Liver (tissue), 9 donors: Measurements from ENCODE around the gene CCT4. TPM values are rescaled to one million over a fixed set of nuclear protein-coding genes. Genes with fewer than 3 reads are reported as not detected.

Experiments used
- DNase-seq: peaks from one replicate; pipeline ENCODE4 v3.0.0-alpha.2; 2017; ENCODE audit warnings: low spot score
- H3K27ac ChIP-seq, 2 donors: one replicate each; pipeline ENCODE4 v1.7.0; 2013; ENCODE audit warnings: inconsistent platforms in 2 of 2, low read length in 2 of 2, control low read depth in 1 of 2, low read depth in 1 of 2, mild to moderate bottlenecking in 1 of 2
- H3K27me3 ChIP-seq, 4 donors: one replicate each; pipeline versions ENCODE4 v1.6.1 to v1.7.0; 2013; ENCODE audit warnings: low read length in 3 of 4, inconsistent platforms in 1 of 4, mild to moderate bottlenecking in 1 of 4, moderate library complexity in 1 of 4; ENCODE audit not compliant: control insufficient read depth in 4 of 4, insufficient read depth in 4 of 4
- H3K36me3 ChIP-seq, 4 donors: one replicate each; pipeline versions ENCODE4 v1.6.1 to v1.7.0; 2013; ENCODE audit warnings: low read length in 3 of 4, mild to moderate bottlenecking in 3 of 4, low read depth in 1 of 4, moderate library complexity in 1 of 4; ENCODE audit not compliant: control insufficient read depth in 4 of 4, insufficient read depth in 3 of 4
- H3K4me1 ChIP-seq, 4 donors: one replicate each; pipeline versions ENCODE4 v1.6.1 to v1.7.0; 2013; ENCODE audit warnings: low read length in 3 of 4, mild to moderate bottlenecking in 3 of 4, moderate library complexity in 1 of 4; ENCODE audit not compliant: control insufficient read depth in 4 of 4, insufficient read depth in 4 of 4
- H3K4me3 ChIP-seq, 3 donors: one replicate each; pipeline versions ENCODE4 v1.6.1 to v1.7.0; 2013; ENCODE audit warnings: low read length in 3 of 3, control low read depth in 1 of 3, low read depth in 1 of 3, mild to moderate bottlenecking in 1 of 3
- H3K9ac ChIP-seq, 2 donors: one replicate each; pipeline ENCODE4 v1.7.0; 2013; ENCODE audit warnings: low read length in 2 of 2, mild to moderate bottlenecking in 2 of 2, moderate library complexity in 2 of 2, control low read depth in 1 of 2, low read depth in 1 of 2
- H3K9me3 ChIP-seq, 4 donors: one replicate each; pipeline versions ENCODE4 v1.6.1 to v1.7.0; 2013; ENCODE audit warnings: low read length in 3 of 4; ENCODE audit not compliant: control insufficient read depth in 4 of 4
- EGR1 ChIP-seq, 2 donors: IDR thresholded peaks; 2 replicates each; pipeline ENCODE4 v1.6.1; 2016 to 2018; ENCODE audit warnings: antibody characterized with exemption in 2 of 2, low read depth in 2 of 2
- FOXA1 ChIP-seq: IDR thresholded peaks from 2 replicates; pipeline ENCODE4 v1.6.1; 2016; ENCODE audit warnings: antibody characterized with exemption
- FOXA2 ChIP-seq: IDR thresholded peaks from 2 replicates; pipeline ENCODE4 v1.6.1; 2016; ENCODE audit warnings: antibody characterized with exemption
- GABPA ChIP-seq, 2 donors: IDR thresholded peaks in 1 of 2; conservative IDR thresholded peaks in 1 of 2; 2 replicates each; pipeline ENCODE4 v1.6.1; 2016; ENCODE audit warnings: antibody characterized with exemption in 2 of 2, mild to moderate bottlenecking in 1 of 2, moderate library complexity in 1 of 2
- HNF4A ChIP-seq, 2 donors: conservative IDR thresholded peaks; 2 replicates each; pipeline ENCODE4 v1.6.1; 2016; ENCODE audit warnings: antibody characterized with exemption in 2 of 2, mild to moderate bottlenecking in 2 of 2
- HNF4G ChIP-seq: IDR thresholded peaks from 2 replicates; pipeline ENCODE4 v1.6.1; 2016; ENCODE audit warnings: antibody characterized with exemption
- JUND ChIP-seq, 2 donors: IDR thresholded peaks; 2 replicates each; pipeline ENCODE4 v1.6.1; 2016; ENCODE audit warnings: antibody characterized with exemption in 2 of 2
- NR2F2 ChIP-seq: IDR thresholded peaks from 2 replicates; pipeline ENCODE4 v1.6.1; 2016; ENCODE audit warnings: antibody characterized with exemption
- RAD21 ChIP-seq, 2 donors: IDR thresholded peaks; 2 replicates each; pipeline ENCODE4 v1.6.1; 2016; ENCODE audit warnings: antibody characterized with exemption in 2 of 2, mild to moderate bottlenecking in 2 of 2
- REST ChIP-seq: IDR thresholded peaks from 2 replicates; pipeline ENCODE4 v1.6.1; 2016; ENCODE audit warnings: antibody characterized with exemption, mild to moderate bottlenecking
- RXRA ChIP-seq, 2 donors: IDR thresholded peaks; 2 replicates each; pipeline ENCODE4 v1.6.1; 2017 to 2018; ENCODE audit warnings: antibody characterized with exemption in 2 of 2, mild to moderate bottlenecking in 1 of 2
- SP1 ChIP-seq: IDR thresholded peaks from 2 replicates; pipeline ENCODE4 v1.6.1; 2018; ENCODE audit warnings: antibody characterized with exemption, mild to moderate bottlenecking
- TAF1 ChIP-seq: conservative IDR thresholded peaks from 2 replicates; pipeline ENCODE4 v1.6.1; 2016; ENCODE audit warnings: antibody characterized with exemption, mild to moderate bottlenecking
- YY1 ChIP-seq: IDR thresholded peaks from 2 replicates; pipeline ENCODE4 v1.6.1; 2016; ENCODE audit warnings: antibody characterized with exemption, mild to moderate bottlenecking
- ZBTB33 ChIP-seq: IDR thresholded peaks from 2 replicates; pipeline ENCODE4 v1.6.1; 2016; ENCODE audit warnings: antibody characterized with exemption
- WGBS: extraction: QIAGEN DNeasy Blood & Tissue Kit; methylation state at CpG from one replicate; pipeline ENCODE4 v1.1.7; 2013; 5-methylcytosine and 5-hydroxymethylcytosine counted together
- polyA plus RNA-seq, 2 donors: library from polyadenylated mRNA; stranded (reverse) in 1 of 2; unstranded in 1 of 2; fragments of 200-250 nt in 1 of 2; fragments of >200 nt in 1 of 2; fragmentation: Nextera tagmentation in 1 of 2; extraction: Ambion mirVana in 1 of 2; gene quantifications; one replicate each; pipeline versions ENCODE4 v1.2.1 to v1.2.3, GENCODE V29; 2013 to 2015
- total RNA-seq, 2 donors: library from RNA; depleted of rRNA; stranded (reverse); fragments of >200 nt; gene quantifications; one replicate each; pipeline ENCODE4 v1.2.3, GENCODE V29; 2014
- TF ChIP-seq, protein P1 (sequence below): IDR thresholded peaks from 2 replicates; pipeline ENCODE4 v1.6.1; 2016; ENCODE audit warnings: antibody characterized with exemption
- TF ChIP-seq, protein P2 (sequence below): fragments of 150-350 bp; IDR thresholded peaks from 2 replicates; pipeline ENCODE4 v1.5.1; 2017; ENCODE audit warnings: improper control_type of control experiment, low read depth, low read length; ENCODE audit not compliant: missing input control
- TF ChIP-seq, protein P3 (sequence below): IDR thresholded peaks from 2 replicates; pipeline ENCODE4 v1.6.1; 2016; ENCODE audit warnings: antibody characterized with exemption
- donor health status: healthy.
- donor health status: healthy.
- donor health status: healthy.
- donor health status: healthy.
- donor health status: healthy.

Gene CCT4
- total and polyA plus RNA-seq, 4 donors: 35.7 to 65.2 (median 38.4) TPM

DNA sequence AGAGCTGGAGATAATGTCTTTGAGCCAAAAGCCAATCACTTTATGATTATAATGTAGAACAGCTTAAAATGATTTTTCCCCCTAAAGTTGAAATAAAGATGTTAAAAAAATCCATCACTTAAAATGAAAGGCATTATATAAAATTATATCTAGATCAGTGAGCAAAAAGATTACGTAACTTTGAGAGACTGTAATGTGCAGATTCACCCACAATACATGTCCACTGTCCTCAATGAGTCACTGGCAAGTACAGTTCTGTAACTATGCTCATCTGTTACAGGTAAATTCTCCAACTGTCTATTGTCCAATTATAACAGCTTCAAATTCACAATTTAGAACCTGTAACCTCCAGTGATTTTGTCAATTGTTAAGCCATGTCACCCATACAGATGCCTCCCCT, 53.6 kb downstream of the CCT4 start:
- no peaks in the 10 kb centered on the region for H3K27me3 ChIP-seq
- TF ChIP-seq JUND (IDR thresholded peaks at IDR 0.05): no peak
- TF ChIP-seq FOXA1: no peak
- TF ChIP-seq REST: no peak
- no peak for TF ChIP-seq GABPA (IDR thresholded peaks at IDR 0.05 in 1 of 2, conservative IDR thresholded peaks at IDR 0.05 in 1 of 2)
- no peak for TF ChIP-seq EGR1 (IDR thresholded peaks at IDR 0.05; ENCODE audit: low read depth in 2 of 2)
- TF ChIP-seq RXRA (IDR thresholded peaks at IDR 0.05): no peak
- TF ChIP-seq ZBTB33: no peak
- TF ChIP-seq SP1: no peak
- TF ChIP-seq, protein P1, sequence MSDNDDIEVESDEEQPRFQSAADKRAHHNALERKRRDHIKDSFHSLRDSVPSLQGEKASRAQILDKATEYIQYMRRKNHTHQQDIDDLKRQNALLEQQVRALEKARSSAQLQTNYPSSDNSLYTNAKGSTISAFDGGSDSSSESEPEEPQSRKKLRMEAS: no peak
- no peak for TF ChIP-seq TAF1
- TF ChIP-seq, protein P2, sequence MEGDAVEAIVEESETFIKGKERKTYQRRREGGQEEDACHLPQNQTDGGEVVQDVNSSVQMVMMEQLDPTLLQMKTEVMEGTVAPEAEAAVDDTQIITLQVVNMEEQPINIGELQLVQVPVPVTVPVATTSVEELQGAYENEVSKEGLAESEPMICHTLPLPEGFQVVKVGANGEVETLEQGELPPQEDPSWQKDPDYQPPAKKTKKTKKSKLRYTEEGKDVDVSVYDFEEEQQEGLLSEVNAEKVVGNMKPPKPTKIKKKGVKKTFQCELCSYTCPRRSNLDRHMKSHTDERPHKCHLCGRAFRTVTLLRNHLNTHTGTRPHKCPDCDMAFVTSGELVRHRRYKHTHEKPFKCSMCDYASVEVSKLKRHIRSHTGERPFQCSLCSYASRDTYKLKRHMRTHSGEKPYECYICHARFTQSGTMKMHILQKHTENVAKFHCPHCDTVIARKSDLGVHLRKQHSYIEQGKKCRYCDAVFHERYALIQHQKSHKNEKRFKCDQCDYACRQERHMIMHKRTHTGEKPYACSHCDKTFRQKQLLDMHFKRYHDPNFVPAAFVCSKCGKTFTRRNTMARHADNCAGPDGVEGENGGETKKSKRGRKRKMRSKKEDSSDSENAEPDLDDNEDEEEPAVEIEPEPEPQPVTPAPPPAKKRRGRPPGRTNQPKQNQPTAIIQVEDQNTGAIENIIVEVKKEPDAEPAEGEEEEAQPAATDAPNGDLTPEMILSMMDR: no peak
- no peak for TF ChIP-seq FOXA2
- TF ChIP-seq YY1: no peak
- TF ChIP-seq HNF4A (conservative IDR thresholded peaks at IDR 0.05): no peak
- no peak overlapping the region for H3K9ac ChIP-seq
- H3K27ac ChIP-seq: no peak overlapping the region
- no peak for DNase-seq
- H3K4me1 ChIP-seq: no peaks in the 10 kb centered on the region
- 59% methylated on average over 1 of the region's 1 CpG for WGBS
- H3K36me3 ChIP-seq: no peaks in the 10 kb centered on the region
- no peak overlapping the region for H3K4me3 ChIP-seq
- no peaks in the 10 kb centered on the region for H3K9me3 ChIP-seq

DNA sequence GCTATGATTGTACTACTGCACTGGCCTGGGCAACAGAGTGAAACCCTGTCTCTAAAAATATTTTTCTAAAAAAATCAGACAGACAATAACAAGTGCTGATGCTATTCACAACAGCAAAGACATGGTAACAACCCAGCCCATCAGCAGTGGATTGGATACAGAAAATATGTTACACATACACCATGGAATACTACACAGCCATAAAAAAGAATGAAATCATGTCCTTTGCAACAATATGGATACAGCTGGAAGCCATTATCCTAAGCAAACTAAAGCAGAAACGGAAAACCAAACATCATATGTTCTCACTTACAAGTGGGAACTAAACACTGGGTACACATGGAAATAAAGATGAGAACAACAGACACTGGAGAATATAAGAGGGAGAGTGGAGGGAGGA, 54.5 kb downstream of the CCT4 start:
- Histone ChIP-seq H3K4me3 (no peak overlapping the region), H3K27me3 (no peaks in the 10 kb centered on the region), H3K36me3 (no peaks in the 10 kb centered on the region), H3K27ac (no peak overlapping the region), H3K9ac (no peak overlapping the region), H3K9me3 (no peaks in the 10 kb centered on the region), H3K4me1 (no peaks in the 10 kb centered on the region)
- no peak for DNase-seq
- WGBS: 99% methylated on average over 1 of the region's 1 CpG
- TF ChIP-seq FOXA1 (no peak), HNF4G (no peak), REST (no peak), JUND (IDR thresholded peaks at IDR 0.05) (no peak), NR2F2 (no peak), YY1 (no peak), FOXA2 (no peak), ZBTB33 (no peak), HNF4A (conservative IDR thresholded peaks at IDR 0.05) (no peak), EGR1 (IDR thresholded peaks at IDR 0.05; ENCODE audit: low read depth in 2 of 2) (no peak), GABPA (IDR thresholded peaks at IDR 0.05 in 1 of 2, conservative IDR thresholded peaks at IDR 0.05 in 1 of 2) (no peak), RAD21 (IDR thresholded peaks at IDR 0.05) (no peak), RXRA (IDR thresholded peaks at IDR 0.05) (no peak), TAF1 (no peak)
- TF ChIP-seq, protein P1: no peak
- TF ChIP-seq, protein P3, sequence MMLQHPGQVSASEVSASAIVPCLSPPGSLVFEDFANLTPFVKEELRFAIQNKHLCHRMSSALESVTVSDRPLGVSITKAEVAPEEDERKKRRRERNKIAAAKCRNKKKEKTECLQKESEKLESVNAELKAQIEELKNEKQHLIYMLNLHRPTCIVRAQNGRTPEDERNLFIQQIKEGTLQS: no peak
